Hepatocyte (in vitro differentiated cells): ENCODE measurements around the gene LRRC4C. TPM values are rescaled to one million over a fixed set of nuclear protein-coding genes. Genes with fewer than 3 reads are reported as not detected.

ENCODE experiments used
- DNase-seq: peaks from one replicate; pipeline ENCODE4 v3.0.0-alpha.2; 2016; ENCODE audit warnings: low spot score
- H2AFZ ChIP-seq: fragments of 200-600 bp; sonication (generic); 2 replicates; pipeline ENCODE4 v1.6.0; 2016; ENCODE audit warnings: antibody characterized with exemption, mild to moderate bottlenecking
- H3K27ac ChIP-seq: fragments of 200-600 bp; sonication (generic); 2 replicates; pipeline ENCODE4 v1.5.1; 2016; ENCODE audit warnings: mild to moderate bottlenecking
- H3K27me3 ChIP-seq: fragments of 200-600 bp; sonication (generic); 2 replicates; pipeline ENCODE4 v1.6.1; 2016
- H3K36me3 ChIP-seq: fragments of 200-600 bp; sonication (generic); replicated peaks from 2 replicates; pipeline ENCODE4 v1.5.1; 2016; ENCODE audit warnings: low read depth; ENCODE audit not compliant: insufficient read depth
- H3K4me1 ChIP-seq: fragments of 200-600 bp; sonication (generic); 2 replicates; pipeline ENCODE4 v1.5.1; 2016; ENCODE audit warnings: mild to moderate bottlenecking, moderate library complexity; ENCODE audit not compliant: insufficient read depth
- H3K4me2 ChIP-seq: fragments of 200-600 bp; sonication (generic); 2 replicates; pipeline ENCODE4 v1.6.0; 2016
- H3K4me3 ChIP-seq: fragments of 200-600 bp; sonication (generic); 2 replicates; pipeline ENCODE4 v1.5.1; 2016; ENCODE audit warnings: mild to moderate bottlenecking
- H3K79me2 ChIP-seq: fragments of 200-600 bp; sonication (generic); 2 replicates; pipeline ENCODE4 v1.6.0; 2017; ENCODE audit warnings: mild to moderate bottlenecking
- H3K9me2 ChIP-seq: fragments of 200-600 bp; sonication (generic); replicated peaks from 2 replicates; pipeline ENCODE4 v1.6.0; 2017; ENCODE audit warnings: mild to moderate bottlenecking; ENCODE audit not compliant: insufficient read depth
- H3K9me3 ChIP-seq: fragments of 200-600 bp; sonication (generic); 2 replicates; pipeline ENCODE4 v1.5.1; 2016; ENCODE audit warnings: low read depth, mild to moderate bottlenecking
- H4K20me1 ChIP-seq: fragments of 200-600 bp; sonication (generic); 2 replicates; pipeline ENCODE4 v1.6.0; 2016; ENCODE audit warnings: mild to moderate bottlenecking; ENCODE audit not compliant: insufficient read depth, poor library complexity, severe bottlenecking
- EZH2 ChIP-seq: fragments of 200-600 bp; sonication (generic); IDR thresholded peaks from 2 replicates; pipeline ENCODE4 v1.6.1; 2016; ENCODE audit warnings: antibody characterized with exemption, mild to moderate bottlenecking, borderline replicate concordance
- EZH2phosphoT487 ChIP-seq: fragments of 200-600 bp; sonication (generic); IDR thresholded peaks from one replicate; pipeline ENCODE4 v1.6.1; 2018; ENCODE audit warnings: antibody characterized with exemption, mild to moderate bottlenecking, low read depth, moderate library complexity; ENCODE audit not compliant: unreplicated experiment, severe bottlenecking
- WGBS: methylation state at CpG from one replicate; pipeline ENCODE4 v1.1.6; 2016; ENCODE audit warnings: low lambda C conversion rate; ENCODE audit errors: missing lambda C conversion rate; 5-methylcytosine and 5-hydroxymethylcytosine counted together
- polyA plus RNA-seq: library from polyadenylated mRNA; unstranded; fragments of >200 nt; fragmentation: Nextera tagmentation; extraction: Ambion mirVana; gene quantifications from 2 replicates; pipeline ENCODE4 v1.2.1, GENCODE V29; 2016
- total RNA-seq: library from RNA; depleted of rRNA; stranded (reverse); fragments of >200 nt; gene quantifications from 2 replicates; pipeline ENCODE4 v1.2.3, GENCODE V29; 2014
- TF ChIP-seq, protein P1 (sequence below): fragments of 200-600 bp; sonication (generic); IDR thresholded peaks from 2 replicates; pipeline ENCODE4 v1.5.1; 2016; ENCODE audit warnings: antibody characterized with exemption, mild to moderate bottlenecking; ENCODE audit not compliant: poor library complexity

Gene LRRC4C
- total and polyA plus RNA-seq, 2 experiments from 2014 or later, result 1.1 to 3.1 TPM

- peak; percentile 15 for DNase-seq
- Histone ChIP-seq H3K27ac (no peak overlapping the region), H3K4me1 (peaks cover 3% of the 10 kb centered on the region), H2AFZ (no peak overlapping the region), H3K4me2 (no peak overlapping the region), H3K79me2 (no peaks in the 10 kb centered on the region), H3K9me3 (no peaks in the 10 kb centered on the region), H3K4me3 (no peak overlapping the region), H4K20me1 (no peaks in the 10 kb centered on the region), H3K9me2 (no peaks in the 10 kb centered on the region), H3K27me3 (no peaks in the 10 kb centered on the region), H3K36me3 (no peaks in the 10 kb centered on the region)
- 62% methylated on average over 4 of the region's 4 CpGs for WGBS
- no peak for TF ChIP-seq EZH2phosphoT487
- TF ChIP-seq, protein P1, sequence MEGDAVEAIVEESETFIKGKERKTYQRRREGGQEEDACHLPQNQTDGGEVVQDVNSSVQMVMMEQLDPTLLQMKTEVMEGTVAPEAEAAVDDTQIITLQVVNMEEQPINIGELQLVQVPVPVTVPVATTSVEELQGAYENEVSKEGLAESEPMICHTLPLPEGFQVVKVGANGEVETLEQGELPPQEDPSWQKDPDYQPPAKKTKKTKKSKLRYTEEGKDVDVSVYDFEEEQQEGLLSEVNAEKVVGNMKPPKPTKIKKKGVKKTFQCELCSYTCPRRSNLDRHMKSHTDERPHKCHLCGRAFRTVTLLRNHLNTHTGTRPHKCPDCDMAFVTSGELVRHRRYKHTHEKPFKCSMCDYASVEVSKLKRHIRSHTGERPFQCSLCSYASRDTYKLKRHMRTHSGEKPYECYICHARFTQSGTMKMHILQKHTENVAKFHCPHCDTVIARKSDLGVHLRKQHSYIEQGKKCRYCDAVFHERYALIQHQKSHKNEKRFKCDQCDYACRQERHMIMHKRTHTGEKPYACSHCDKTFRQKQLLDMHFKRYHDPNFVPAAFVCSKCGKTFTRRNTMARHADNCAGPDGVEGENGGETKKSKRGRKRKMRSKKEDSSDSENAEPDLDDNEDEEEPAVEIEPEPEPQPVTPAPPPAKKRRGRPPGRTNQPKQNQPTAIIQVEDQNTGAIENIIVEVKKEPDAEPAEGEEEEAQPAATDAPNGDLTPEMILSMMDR, result no peak
- no peak for TF ChIP-seq EZH2
Observed at GRCh38 chr11:40166892-40167291, 1292.6 kb downstream of the LRRC4C start.

DNA sequence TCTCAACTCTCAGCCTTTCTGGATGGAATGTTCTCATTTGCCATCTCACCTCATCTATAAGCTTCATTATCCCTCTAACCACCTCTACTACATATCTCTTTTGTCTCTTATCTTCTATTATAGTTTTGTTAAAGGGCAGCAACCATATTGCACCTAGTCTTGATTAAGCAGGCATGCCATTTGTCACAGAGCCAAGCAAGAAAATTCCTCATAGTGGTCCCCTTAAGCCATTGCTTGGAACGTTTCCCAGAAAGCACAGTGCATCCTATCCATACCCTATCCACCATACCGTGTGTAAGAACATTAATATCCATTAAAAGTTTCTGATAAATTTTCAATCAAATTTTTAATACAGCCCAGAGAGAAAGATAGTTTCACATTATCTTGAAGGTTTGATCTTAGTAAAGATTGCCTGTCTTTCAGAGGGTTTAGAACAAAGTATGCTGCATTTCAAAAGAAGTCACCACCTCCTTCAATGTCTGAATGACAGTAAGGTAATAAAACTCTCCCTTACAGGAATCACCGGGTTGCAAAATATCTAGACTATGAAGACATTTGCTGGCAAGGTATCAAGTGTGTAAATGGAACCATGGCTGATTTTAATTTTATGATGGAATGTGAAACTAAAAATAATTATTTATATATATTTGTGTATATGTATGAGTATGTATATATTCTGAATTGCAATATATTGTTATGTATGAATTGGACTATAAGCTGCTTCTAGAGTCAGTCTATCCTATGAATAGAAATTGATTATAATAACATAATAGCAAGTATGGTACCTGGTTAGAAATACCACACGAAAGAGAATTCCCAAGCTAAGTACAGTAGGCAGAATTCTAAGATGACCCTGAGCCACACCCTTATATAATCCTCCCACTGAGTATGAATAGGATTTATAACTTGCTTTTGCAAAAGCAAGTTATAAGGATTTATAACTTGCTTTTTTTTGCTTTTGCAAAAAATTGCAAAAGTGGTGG is 1296.3 kb downstream of the LRRC4C start:
- H4K20me1 ChIP-seq, result no peaks in the 10 kb centered on the region
- no peaks in the 10 kb centered on the region for H3K27me3 ChIP-seq
- no peak overlapping the region for H3K4me2 ChIP-seq
- H3K79me2 ChIP-seq, result no peaks in the 10 kb centered on the region
- DNase-seq, result no peak
- no peaks in the 10 kb centered on the region for H3K9me3 ChIP-seq
- H3K27ac ChIP-seq, result no peak overlapping the region
- H3K4me3 ChIP-seq, result no peak overlapping the region
- TF ChIP-seq, protein P1, result no peak
- TF ChIP-seq EZH2 (no peak), EZH2phosphoT487 (no peak)
- no peaks in the 10 kb centered on the region for H3K36me3 ChIP-seq
- H3K4me1 ChIP-seq, result no peaks in the 10 kb centered on the region
- 50% methylated on average over 4 of the region's 4 CpGs for WGBS
- H2AFZ ChIP-seq, result no peak overlapping the region
- H3K9me2 ChIP-seq, result no peaks in the 10 kb centered on the region

GRCh38 chr11:40161854-40162410 is 1297.5 kb downstream of the LRRC4C start:
- no peaks in the 10 kb centered on the region for H3K79me2 ChIP-seq
- no peak overlapping the region for H3K4me3 ChIP-seq
- no peak overlapping the region for H3K27ac ChIP-seq
- 71% methylated on average over 5 of the region's 5 CpGs for WGBS
- H3K4me2 ChIP-seq, result no peak overlapping the region
- H4K20me1 ChIP-seq, result no peaks in the 10 kb centered on the region
- H2AFZ ChIP-seq, result no peak overlapping the region
- H3K9me2 ChIP-seq, result no peaks in the 10 kb centered on the region
- no peak for DNase-seq
- no peaks in the 10 kb centered on the region for H3K9me3 ChIP-seq
- no peaks in the 10 kb centered on the region for H3K4me1 ChIP-seq
- no peaks in the 10 kb centered on the region for H3K36me3 ChIP-seq
- no peaks in the 10 kb centered on the region for H3K27me3 ChIP-seq
- TF ChIP-seq EZH2, result no peak
- TF ChIP-seq EZH2phosphoT487, result no peak
- TF ChIP-seq, protein P1, result no peak
